ENCODE measurements around the gene TMEM222. TPM values are rescaled to one million over a fixed set of nuclear protein-coding genes. Genes with fewer than 3 reads are reported as not detected.

TMEM222 gene
- polyA plus RNA-seq, 1 donor (not counting 4 experiments of a cell fraction or from before 2014, with no cell fraction given): 23.7 TPM

- DNase-seq (ENCODE audit: low read depth, low spot score): no peak
- no peak overlapping the region for H3K4me3 ChIP-seq (ENCODE audit: control insufficient read depth in 2 of 3, extremely low read depth in 1 of 3, insufficient read depth in 2 of 3, low read depth in 1 of 3, low read length in 3 of 3)
- H3K27me3 ChIP-seq (ENCODE audit: control insufficient read depth, extremely low read depth, insufficient read depth, low read length): no peaks in the 10 kb centered on the region
- TF ChIP-seq, protein P1, sequence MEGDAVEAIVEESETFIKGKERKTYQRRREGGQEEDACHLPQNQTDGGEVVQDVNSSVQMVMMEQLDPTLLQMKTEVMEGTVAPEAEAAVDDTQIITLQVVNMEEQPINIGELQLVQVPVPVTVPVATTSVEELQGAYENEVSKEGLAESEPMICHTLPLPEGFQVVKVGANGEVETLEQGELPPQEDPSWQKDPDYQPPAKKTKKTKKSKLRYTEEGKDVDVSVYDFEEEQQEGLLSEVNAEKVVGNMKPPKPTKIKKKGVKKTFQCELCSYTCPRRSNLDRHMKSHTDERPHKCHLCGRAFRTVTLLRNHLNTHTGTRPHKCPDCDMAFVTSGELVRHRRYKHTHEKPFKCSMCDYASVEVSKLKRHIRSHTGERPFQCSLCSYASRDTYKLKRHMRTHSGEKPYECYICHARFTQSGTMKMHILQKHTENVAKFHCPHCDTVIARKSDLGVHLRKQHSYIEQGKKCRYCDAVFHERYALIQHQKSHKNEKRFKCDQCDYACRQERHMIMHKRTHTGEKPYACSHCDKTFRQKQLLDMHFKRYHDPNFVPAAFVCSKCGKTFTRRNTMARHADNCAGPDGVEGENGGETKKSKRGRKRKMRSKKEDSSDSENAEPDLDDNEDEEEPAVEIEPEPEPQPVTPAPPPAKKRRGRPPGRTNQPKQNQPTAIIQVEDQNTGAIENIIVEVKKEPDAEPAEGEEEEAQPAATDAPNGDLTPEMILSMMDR (optimal IDR thresholded peaks at IDR 0.05 in 1 of 3, IDR thresholded peaks at IDR 0.05 in 1 of 3, conservative IDR thresholded peaks at IDR 0.05 in 1 of 3; ENCODE audit: extremely low read depth in 1 of 3, insufficient read depth in 2 of 3, low read length in 3 of 3): no peak
- no peak for TF ChIP-seq EZH2 (IDR thresholded peaks at IDR 0.05; ENCODE audit: low read length)
- H3K27ac ChIP-seq (ENCODE audit: control insufficient read depth, insufficient read depth, low read length): no peak overlapping the region
- H3K9me3 ChIP-seq (ENCODE audit: control insufficient read depth, low read depth, low read length): no peaks in the 10 kb centered on the region
- no peak overlapping the region for H3K4me2 ChIP-seq (ENCODE audit: control insufficient read depth, extremely low read depth, insufficient read depth, low read depth, low read length)
- dilution Hi-C loops (cut with MboI; ENCODE audit: extremely low pct_ligation_motif_present, low sequenced_read_pairs): no loop called here
- H3K36me3 ChIP-seq (ENCODE audit: control insufficient read depth in 2 of 2, extremely low read depth in 1 of 2, insufficient read depth in 2 of 2, low read length in 2 of 2): no peaks in the 10 kb centered on the region
- peaks cover 10% of the 10 kb centered on the region for H3K79me2 ChIP-seq (ENCODE audit: control insufficient read depth, insufficient read depth, low read length)
- no peaks in the 10 kb centered on the region for H3K9me1 ChIP-seq (ENCODE audit: control insufficient read depth, extremely low read depth, insufficient read depth, low read length)
- H3K9ac ChIP-seq (ENCODE audit: control insufficient read depth, extremely low read depth, insufficient read depth, low read length): no peak overlapping the region
- peaks cover 5% of the 10 kb centered on the region for H3K4me1 ChIP-seq (ENCODE audit: control insufficient read depth, extremely low read depth, insufficient read depth, low read length)
- no peak for FAIRE-seq
- peak overlapping the region; percentile 1 for H2AFZ ChIP-seq (ENCODE audit: control insufficient read depth, low read length)
- no peaks in the 10 kb centered on the region for H4K20me1 ChIP-seq (ENCODE audit: control insufficient read depth, extremely low read depth, insufficient read depth, low read length)
Measured at GRCh38 chr1:27318136-27318535, 3.8 kb upstream of the TMEM222 start.

GRCh38 chr1:27318596-27318995 is 3.4 kb upstream of the TMEM222 start:
- dilution Hi-C loops (cut with MboI; ENCODE audit: extremely low pct_ligation_motif_present, low sequenced_read_pairs): no loop called here
- TF ChIP-seq EZH2 (IDR thresholded peaks at IDR 0.05; ENCODE audit: low read length): no peak
- TF ChIP-seq, protein P1 (optimal IDR thresholded peaks at IDR 0.05 in 1 of 3, IDR thresholded peaks at IDR 0.05 in 1 of 3, conservative IDR thresholded peaks at IDR 0.05 in 1 of 3; ENCODE audit: extremely low read depth in 1 of 3, insufficient read depth in 2 of 3, low read length in 3 of 3): no peak
- Histone ChIP-seq H3K36me3 (ENCODE audit: control insufficient read depth in 2 of 2, extremely low read depth in 1 of 2, insufficient read depth in 2 of 2, low read length in 2 of 2) (no peaks in the 10 kb centered on the region), H3K79me2 (ENCODE audit: control insufficient read depth, insufficient read depth, low read length) (peaks cover 15% of the 10 kb centered on the region), H3K4me2 (ENCODE audit: control insufficient read depth, extremely low read depth, insufficient read depth, low read depth, low read length) (no peak overlapping the region), H3K9me3 (ENCODE audit: control insufficient read depth, low read depth, low read length) (no peaks in the 10 kb centered on the region), H2AFZ (ENCODE audit: control insufficient read depth, low read length) (no peak overlapping the region), H3K4me3 (ENCODE audit: control insufficient read depth in 2 of 3, extremely low read depth in 1 of 3, insufficient read depth in 2 of 3, low read depth in 1 of 3, low read length in 3 of 3) (no peak overlapping the region), H3K9me1 (ENCODE audit: control insufficient read depth, extremely low read depth, insufficient read depth, low read length) (no peaks in the 10 kb centered on the region), H3K9ac (ENCODE audit: control insufficient read depth, extremely low read depth, insufficient read depth, low read length) (no peak overlapping the region), H3K4me1 (ENCODE audit: control insufficient read depth, extremely low read depth, insufficient read depth, low read length) (peaks cover 10% of the 10 kb centered on the region), H3K27me3 (ENCODE audit: control insufficient read depth, extremely low read depth, insufficient read depth, low read length) (no peaks in the 10 kb centered on the region), H4K20me1 (ENCODE audit: control insufficient read depth, extremely low read depth, insufficient read depth, low read length) (no peaks in the 10 kb centered on the region), H3K27ac (ENCODE audit: control insufficient read depth, insufficient read depth, low read length) (no peak overlapping the region)
- DNase-seq (ENCODE audit: low read depth, low spot score) (no peak), FAIRE-seq (no peak)

Measured in keratinocyte (primary cell).